Transverse colon (tissue), 4 donors: ENCODE results near the gene PRDM1. TPM values are rescaled to one million over a fixed set of nuclear protein-coding genes. Genes with fewer than 3 reads are reported as not detected.

Experiments
- DNase-seq: peaks from one replicate; pipeline ENCODE4 v3.0.0-alpha.2; 2019
- H3K27ac ChIP-seq, 4 donors: fragments of 200-600 bp; sonication (generic); 2 replicates each; pipeline ENCODE4 v1.5.1; 2016 to 2018; ENCODE audit warnings: inconsistent platforms in 4 of 4
- H3K27me3 ChIP-seq: fragments of 200-600 bp; sonication (generic); 2 replicates; pipeline ENCODE4 v1.5.1; 2017; ENCODE audit warnings: inconsistent platforms
- H3K36me3 ChIP-seq, 4 donors: fragments of 200-600 bp; sonication (generic); 2 replicates each; pipeline ENCODE4 v1.5.1; 2017 to 2019; ENCODE audit warnings: inconsistent platforms in 4 of 4
- H3K4me1 ChIP-seq, 4 donors: fragments of 200-600 bp; sonication (generic); 2 replicates each; pipeline ENCODE4 v1.5.1; 2017 to 2020; ENCODE audit warnings: inconsistent platforms in 4 of 4
- H3K4me3 ChIP-seq, 4 donors: fragments of 200-600 bp; sonication (generic); 1 replicate in 1 of 4; 2 replicates in 3 of 4; pipeline versions ENCODE4 v1.5.1 to v1.6.1; 2017 to 2019; ENCODE audit warnings: inconsistent platforms in 4 of 4
- H3K9me3 ChIP-seq, 2 donors: fragments of 200-600 bp; sonication (generic); 2 replicates each; pipeline ENCODE4 v1.5.1; 2017 to 2019; ENCODE audit warnings: inconsistent platforms in 2 of 2
- CTCF ChIP-seq, 5 experiments: fragments of 200-600 bp in 3 of 5; fragments of 450-650 bp in 2 of 5; sonication (generic) in 3 of 5; IDR thresholded peaks; 1 replicate in 2 of 5; 2 replicates in 3 of 5; pipeline ENCODE4 v1.5.1; 2016 to 2017; ENCODE audit warnings: antibody characterized with exemption in 5 of 5, inconsistent platforms in 3 of 5, mild to moderate bottlenecking in 2 of 5, moderate library complexity in 1 of 5
- EP300 ChIP-seq: sonication (generic); formaldehyde crosslinking; IDR thresholded peaks from one replicate; pipeline ENCODE4 v1.6.1; 2017; ENCODE audit warnings: antibody characterized with exemption, low read depth
- POLR2A ChIP-seq: fragments of 450-650 bp; IDR thresholded peaks from one replicate; pipeline ENCODE4 v1.6.1; 2016; ENCODE audit warnings: antibody characterized with exemption, mild to moderate bottlenecking, moderate library complexity
- POLR2AphosphoS5 ChIP-seq, 3 donors: sonication (generic); formaldehyde crosslinking; IDR thresholded peaks; one replicate each; pipeline ENCODE4 v1.6.1; 2016; ENCODE audit warnings: antibody characterized with exemption in 3 of 3
- WGBS, 2 donors: methylation state at CpG; one replicate each; pipeline ENCODE4 v1.1.5; 2018; ENCODE audit warnings: low coverage in 1 of 2; 5-methylcytosine and 5-hydroxymethylcytosine counted together
- in situ Hi-C, 4 donors: fragments of 200-750 bp; cut with MboI; loops; one replicate each; pipeline versions ENCODE4 v1.15.0 to v1.15.1; 2017; ENCODE audit warnings: low sequenced_read_pairs in 3 of 4, low pct_ligation_motif_present in 1 of 4, low pct_unique_long_range_greater_than_20kb in 1 of 4
- intact Hi-C: fragments of 100-400 bp; cut with DNase I; formaldehyde crosslinking; loops from one replicate; pipeline ENCODE4 v1.15.1; 2023; ENCODE audit warnings: low total_unique reads
- total RNA-seq, 4 donors: library from RNA; depleted of rRNA; stranded (reverse); fragments of >200 nt; gene quantifications; one replicate each; pipeline ENCODE4 v1.1.0, GENCODE V29; 2016

The PRDM1 gene
- total RNA-seq, 4 donors from 2014 or later, result 2.4 to 32.4 (median 18.6) TPM

- Histone ChIP-seq H3K4me3 (peak overlapping the region in 1 of 4 donors; percentile 48), H3K36me3 (peaks cover 0 to 15% (median 2%) of the 10 kb centered on the region in 4 donors), H3K4me1 (peaks cover 0 to 37% (median 17%) of the 10 kb centered on the region in 4 donors), H3K27me3 (peaks cover 2% of the 10 kb centered on the region), H3K9me3 (no peaks in the 10 kb centered on the region), H3K27ac (peak overlapping the region in 3 of 4 donors; percentile 39 to 88 (median 87))
- WGBS, 2 donors, result 83 to 87% methylated on average over 5 to 9 of the region's 9 CpGs
- no peak for DNase-seq
- TF ChIP-seq EP300 (no peak), POLR2AphosphoS5 (IDR thresholded peaks at IDR 0.05) (no peak)
- intact Hi-C loops (no loop called here), in situ Hi-C loops (loop anchor here in 1 of 4 donors (10.0 kb wide), 1 partner anchor 94 kb away; no protein-coding TSS in a partner anchor)
Observed at GRCh38 chr6:106100755-106101154, 14.6 kb downstream of the PRDM1 start.

- Histone ChIP-seq H3K4me1 (peaks cover 0 to 37% (median 15%) of the 10 kb centered on the region in 4 donors), H3K36me3 (peaks cover 0 to 18% (median 3%) of the 10 kb centered on the region in 4 donors), H3K27ac (peak overlapping the region in 3 of 4 donors; percentile 39 to 88 (median 87)), H3K9me3 (no peaks in the 10 kb centered on the region), H3K4me3 (peak overlapping the region in 1 of 4 donors; percentile 48), H3K27me3 (peaks cover 2% of the 10 kb centered on the region)
- WGBS, 2 donors, result 81 to 82% methylated on average over 3 of the region's 3 CpGs
- in situ Hi-C loops, result loop anchor here in 1 of 4 donors (10.0 kb wide), 1 partner anchor 93 kb away; no protein-coding TSS in a partner anchor
- no peak for DNase-seq
- TF ChIP-seq CTCF (IDR thresholded peaks at IDR 0.05) (no peak), EP300 (no peak), POLR2A (no peak), POLR2AphosphoS5 (IDR thresholded peaks at IDR 0.05) (no peak)
- intact Hi-C loops, result no loop called here
Observed at GRCh38 chr6:106101466-106101865, 15.3 kb downstream of the PRDM1 start.

- H3K4me1 ChIP-seq, result peaks cover 0 to 31% (median 12%) of the 10 kb centered on the region in 4 donors
- no peaks in the 10 kb centered on the region for H3K27me3 ChIP-seq
- intact Hi-C loops (no loop called here), in situ Hi-C loops (loop anchor here in 1 of 4 donors (10.0 kb wide), 1 partner anchor 93 kb away; no protein-coding TSS in a partner anchor)
- DNase-seq, result no peak
- H3K36me3 ChIP-seq, result peaks cover 0 to 18% (median 3%) of the 10 kb centered on the region in 4 donors
- TF ChIP-seq POLR2A, result no peak
- peak in 1 of 3 donors; percentile 21 for TF ChIP-seq POLR2AphosphoS5 (IDR thresholded peaks at IDR 0.05)
- H3K9me3 ChIP-seq, result no peaks in the 10 kb centered on the region
- peak overlapping the region; percentile 9 to 88 (median 50) for H3K27ac ChIP-seq
- H3K4me3 ChIP-seq, result peak overlapping the region in 1 of 4 donors; percentile 48
- 73 to 79% methylated on average over 5 of the region's 5 CpGs for WGBS, 2 donors
Observed at GRCh38 chr6:106102034-106102433, 15.9 kb downstream of the PRDM1 start.

- Histone ChIP-seq H3K27ac (peak overlapping the region; percentile 25 to 88 (median 50)), H3K27me3 (no peaks in the 10 kb centered on the region), H3K36me3 (peaks cover 0 to 18% (median 3%) of the 10 kb centered on the region in 4 donors), H3K4me1 (peaks cover 0 to 28% (median 10%) of the 10 kb centered on the region in 4 donors), H3K9me3 (no peaks in the 10 kb centered on the region), H3K4me3 (peak overlapping the region in 2 of 4 donors; percentile 13 to 25)
- TF ChIP-seq POLR2AphosphoS5 (IDR thresholded peaks at IDR 0.05) (no peak), POLR2A (no peak), EP300 (no peak), CTCF (IDR thresholded peaks at IDR 0.05) (no peak)
- no peak for DNase-seq
- in situ Hi-C loops (loop anchor here in 1 of 4 donors (10.0 kb wide), 1 partner anchor 92 kb away; no protein-coding TSS in a partner anchor), intact Hi-C loops (no loop called here)
- WGBS, 2 donors, result 28 to 51% methylated on average over 8 to 11 of the region's 11 CpGs
Observed at GRCh38 chr6:106102967-106103727, 17.0 kb downstream of the PRDM1 start.

GRCh38 chr6:106103728-106104109, 17.6 kb downstream of the PRDM1 start:
- H3K4me3 ChIP-seq, result peak overlapping the region in 2 of 4 donors; percentile 13 to 25
- DNase-seq, result peak; percentile 57
- peaks cover 0 to 28% (median 10%) of the 10 kb centered on the region in 4 donors for H3K4me1 ChIP-seq
- H3K27me3 ChIP-seq, result no peaks in the 10 kb centered on the region
- peaks cover 0 to 18% (median 3%) of the 10 kb centered on the region in 4 donors for H3K36me3 ChIP-seq
- no peaks in the 10 kb centered on the region for H3K9me3 ChIP-seq
- peak overlapping the region; percentile 25 to 88 (median 50) for H3K27ac ChIP-seq
- TF ChIP-seq POLR2AphosphoS5 (IDR thresholded peaks at IDR 0.05), result peak in 1 of 3 donors; percentile 24
- no peak for TF ChIP-seq POLR2A
- WGBS, 2 donors, result 33 to 34% methylated on average over 4 to 9 of the region's 9 CpGs
- intact Hi-C loops, result no loop called here
- in situ Hi-C loops, result loop anchor here in 1 of 4 donors (10.0 kb wide), 1 partner anchor 91 kb away; no protein-coding TSS in a partner anchor
